MV-4-11 (cell line): Measurements from ENCODE around the gene TUBGCP5.

Experiments used
- DNase-seq: peaks from one replicate; lab custom pipeline; 2025; lab: John Stamatoyannopoulos, UW

Gene TUBGCP5

DNA sequence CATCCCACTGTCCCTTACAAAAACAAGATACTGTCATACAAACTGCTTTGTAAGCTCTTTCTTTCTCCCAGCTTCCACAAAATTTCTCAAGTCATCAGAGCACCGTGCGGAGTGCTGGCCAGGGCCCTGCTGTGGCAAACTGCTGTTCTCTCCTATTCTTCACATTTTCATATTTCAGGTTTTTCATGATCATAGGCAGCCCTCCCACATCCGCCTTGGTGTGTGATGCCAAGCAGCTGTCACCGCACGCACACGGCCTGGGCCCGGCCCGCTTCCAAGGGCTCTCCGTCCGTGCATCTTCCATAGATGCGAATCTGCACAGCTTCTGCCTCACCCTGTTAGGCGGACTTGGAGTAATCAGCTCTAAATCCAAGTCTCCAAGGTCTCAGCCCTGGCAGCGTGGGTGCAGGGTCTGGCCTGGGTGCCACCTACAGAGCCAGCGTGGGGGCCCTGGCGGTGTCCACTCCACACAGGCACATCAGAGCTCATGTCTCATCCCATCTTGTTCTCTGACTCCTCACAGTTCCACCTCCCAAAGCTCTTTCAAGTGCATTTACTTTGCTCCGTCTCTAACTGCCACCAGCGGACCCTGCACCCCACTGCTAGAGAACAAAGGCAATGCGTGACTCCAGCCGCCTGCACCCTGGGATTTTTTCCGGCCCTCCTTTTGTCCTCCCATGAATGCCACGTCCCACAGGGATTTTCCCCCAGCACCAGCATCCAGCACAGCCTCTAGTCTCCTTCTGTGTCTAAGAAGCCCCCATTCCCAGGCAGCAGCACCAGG lies 86.4 kb downstream of the TUBGCP5 start:
- DNase-seq = no peak

DNA sequence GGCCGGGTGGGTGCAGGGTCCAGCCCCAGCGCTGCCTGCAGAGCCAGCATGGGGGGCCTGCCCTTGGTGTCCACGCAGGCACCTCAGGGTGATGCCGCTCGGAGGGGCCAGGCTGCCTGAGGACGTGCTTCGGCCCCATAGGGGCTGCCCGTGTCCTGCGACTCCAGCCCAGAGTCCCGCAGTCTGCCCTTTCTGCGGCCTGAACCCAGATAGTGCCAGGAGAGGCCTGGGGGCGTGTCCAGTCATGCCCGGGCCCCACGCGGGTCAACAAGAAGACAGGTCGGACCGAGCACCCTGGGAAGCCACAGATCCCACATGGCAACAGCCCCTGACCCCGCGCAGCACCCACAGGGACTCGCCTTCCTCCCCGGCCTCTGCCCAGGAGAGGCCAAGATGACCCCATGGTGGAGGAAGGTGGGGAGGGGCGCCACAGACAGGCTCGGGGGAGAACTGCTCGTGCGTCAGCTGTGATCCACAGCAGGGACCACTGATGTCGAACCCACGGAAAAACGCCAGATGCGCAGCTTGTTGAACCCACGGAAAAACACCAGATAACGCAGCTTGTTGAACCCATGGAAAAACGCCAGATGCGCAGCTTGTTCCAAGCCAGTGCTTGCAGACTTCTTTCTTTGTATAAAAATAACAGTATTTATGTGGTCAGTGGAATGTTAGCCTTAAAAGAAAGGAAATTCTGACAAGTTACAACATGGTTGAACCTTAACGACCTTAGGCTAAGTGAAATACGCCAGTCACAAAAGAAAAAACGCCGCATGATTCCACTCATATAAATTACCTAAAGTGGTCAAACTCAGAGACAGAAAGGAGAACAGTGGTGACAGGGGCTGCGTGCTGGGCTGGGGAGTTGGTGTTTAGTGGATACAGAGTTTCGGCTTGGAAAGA lies 87.7 kb downstream of the TUBGCP5 start:
- no peak for DNase-seq

DNA sequence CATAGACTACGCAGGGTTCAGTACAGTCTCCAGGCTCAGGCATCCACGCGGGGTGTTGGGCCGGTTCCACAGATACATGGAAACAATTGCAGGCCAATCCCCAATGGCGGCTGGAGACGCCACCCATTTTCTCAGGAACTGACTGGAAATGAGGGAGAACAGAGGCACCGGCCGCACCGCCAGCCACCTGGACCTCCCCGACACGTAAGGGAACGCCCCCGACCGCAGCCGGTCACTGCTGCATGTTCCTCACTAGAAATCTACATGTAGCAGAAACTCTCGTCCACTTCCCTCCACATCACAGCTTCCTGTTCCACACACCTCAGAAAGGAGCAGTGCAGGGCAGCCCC lies 88.4 kb downstream of the TUBGCP5 start:
- no peak for DNase-seq

DNA sequence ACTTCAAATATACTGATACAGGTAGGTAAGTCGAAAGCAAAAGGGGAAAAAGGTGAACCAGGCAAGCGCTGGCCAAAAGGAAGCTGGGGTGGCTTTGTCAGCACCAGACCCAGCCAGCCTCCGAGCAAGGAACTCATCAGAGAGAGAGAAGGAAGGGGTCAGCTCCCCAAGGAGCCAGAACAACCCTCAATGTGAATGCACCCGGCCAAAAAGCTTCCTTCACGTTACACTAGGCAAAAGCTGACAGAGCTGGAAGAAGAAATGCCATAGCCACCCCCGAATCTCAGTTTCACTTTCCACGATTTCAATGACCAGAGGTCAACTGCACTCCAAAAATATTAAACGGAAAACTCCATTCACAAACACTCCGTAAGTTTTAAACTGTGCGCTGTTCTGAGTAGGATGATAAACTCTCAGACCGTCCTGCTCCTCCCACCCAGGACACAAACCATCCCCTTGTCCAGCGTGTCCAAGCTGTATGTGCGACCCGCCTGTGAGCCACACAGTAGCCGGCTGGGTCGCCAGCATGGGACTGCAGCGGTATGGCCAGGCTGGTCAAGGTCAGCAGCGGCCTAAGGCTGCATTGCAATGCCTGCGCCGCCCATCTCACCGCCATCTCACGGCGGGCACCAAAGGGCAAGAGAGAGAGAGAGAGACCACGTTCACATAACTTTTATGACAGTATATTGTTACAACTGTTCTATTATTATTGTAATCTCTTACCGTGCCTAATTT lies 88.9 kb downstream of the TUBGCP5 start:
- DNase-seq = no peak
